Measurements from ENCODE around the gene CNTROB. TPM values are rescaled to one million over a fixed set of nuclear protein-coding genes. Genes with fewer than 3 reads are reported as not detected.

The CNTROB gene
- total RNA-seq, 3 donors from 2014 or later, result 23.7 to 34.5 (median 31.4) TPM

- H3K36me3 ChIP-seq (ENCODE audit: low read depth), result no peaks in the 10 kb centered on the region
- peak; percentile 95 to 98 (median 97) for DNase-seq
- TF ChIP-seq, protein P1, sequence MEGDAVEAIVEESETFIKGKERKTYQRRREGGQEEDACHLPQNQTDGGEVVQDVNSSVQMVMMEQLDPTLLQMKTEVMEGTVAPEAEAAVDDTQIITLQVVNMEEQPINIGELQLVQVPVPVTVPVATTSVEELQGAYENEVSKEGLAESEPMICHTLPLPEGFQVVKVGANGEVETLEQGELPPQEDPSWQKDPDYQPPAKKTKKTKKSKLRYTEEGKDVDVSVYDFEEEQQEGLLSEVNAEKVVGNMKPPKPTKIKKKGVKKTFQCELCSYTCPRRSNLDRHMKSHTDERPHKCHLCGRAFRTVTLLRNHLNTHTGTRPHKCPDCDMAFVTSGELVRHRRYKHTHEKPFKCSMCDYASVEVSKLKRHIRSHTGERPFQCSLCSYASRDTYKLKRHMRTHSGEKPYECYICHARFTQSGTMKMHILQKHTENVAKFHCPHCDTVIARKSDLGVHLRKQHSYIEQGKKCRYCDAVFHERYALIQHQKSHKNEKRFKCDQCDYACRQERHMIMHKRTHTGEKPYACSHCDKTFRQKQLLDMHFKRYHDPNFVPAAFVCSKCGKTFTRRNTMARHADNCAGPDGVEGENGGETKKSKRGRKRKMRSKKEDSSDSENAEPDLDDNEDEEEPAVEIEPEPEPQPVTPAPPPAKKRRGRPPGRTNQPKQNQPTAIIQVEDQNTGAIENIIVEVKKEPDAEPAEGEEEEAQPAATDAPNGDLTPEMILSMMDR (IDR thresholded peaks at IDR 0.05), result peak; percentile 30
- H3K4me3 ChIP-seq, result no peak overlapping the region
- ATAC-seq, result peak; percentile 61
- intact Hi-C loops (cut with DNase I, micrococcal nuclease), result no loop called here
- H3K9me3 ChIP-seq, result no peaks in the 10 kb centered on the region
- peaks cover 35% of the 10 kb centered on the region for H3K4me1 ChIP-seq (ENCODE audit: low read depth)
These were observed 42.6 kb upstream of the CNTROB start for GRCh38 chr17:7889166-7889955.

GRCh38 chr17:7893187-7893880, 38.7 kb upstream of the CNTROB start:
- Histone ChIP-seq H3K36me3 (ENCODE audit: low read depth) (peaks cover 3% of the 10 kb centered on the region), H3K4me3 (no peak overlapping the region), H3K4me1 (ENCODE audit: low read depth) (peaks cover 17% of the 10 kb centered on the region), H3K9me3 (no peaks in the 10 kb centered on the region)
- DNase-seq (no peak), ATAC-seq (no peak)
- intact Hi-C loops (cut with DNase I, micrococcal nuclease), result no loop called here
- TF ChIP-seq, protein P1 (IDR thresholded peaks at IDR 0.05), result no peak

DNA sequence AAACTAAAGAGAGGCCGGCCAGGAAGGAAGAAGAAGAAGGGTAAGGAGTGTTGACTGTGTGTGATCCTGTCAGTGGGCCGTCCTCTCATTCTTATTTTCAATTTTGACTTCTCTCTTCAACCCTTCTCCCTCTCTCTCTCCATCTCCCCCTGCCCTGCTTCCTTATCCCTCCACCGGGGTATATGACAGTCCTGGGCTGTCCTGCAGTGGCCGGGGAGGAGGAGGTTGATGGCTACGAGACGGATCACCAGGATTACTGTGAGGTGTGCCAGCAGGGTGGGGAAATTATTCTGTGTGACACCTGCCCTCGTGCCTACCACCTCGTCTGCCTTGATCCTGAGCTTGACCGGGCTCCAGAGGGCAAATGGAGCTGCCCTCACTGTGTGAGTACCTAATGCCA, 37.8 kb upstream of the CNTROB start:
- peaks cover 8% of the 10 kb centered on the region for H3K4me1 ChIP-seq (ENCODE audit: low read depth)
- DNase-seq (no peak), ATAC-seq (no peak)
- no peak overlapping the region for H3K4me3 ChIP-seq
- H3K36me3 ChIP-seq (ENCODE audit: low read depth), result peaks cover 3% of the 10 kb centered on the region
- intact Hi-C loops (cut with DNase I, micrococcal nuclease), result no loop called here
- TF ChIP-seq, protein P1 (IDR thresholded peaks at IDR 0.05), result no peak
- H3K9me3 ChIP-seq, result no peaks in the 10 kb centered on the region

DNA sequence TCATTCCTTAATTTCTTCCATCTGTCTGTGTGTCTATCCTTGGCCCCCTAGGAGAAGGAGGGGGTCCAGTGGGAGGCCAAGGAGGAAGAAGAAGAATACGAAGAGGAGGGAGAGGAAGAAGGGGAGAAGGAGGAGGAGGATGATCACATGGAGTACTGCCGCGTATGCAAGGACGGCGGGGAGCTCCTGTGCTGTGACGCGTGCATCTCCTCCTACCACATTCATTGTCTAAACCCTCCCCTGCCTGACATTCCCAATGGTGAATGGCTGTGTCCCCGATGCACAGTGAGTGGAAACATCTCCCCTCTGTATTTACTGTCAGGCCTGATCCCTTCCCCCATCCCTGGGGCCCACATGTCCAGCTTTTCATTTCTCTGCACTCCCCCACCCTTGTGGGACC, 37.1 kb upstream of the CNTROB start:
- ATAC-seq, result no peak
- DNase-seq, result no peak

DNA sequence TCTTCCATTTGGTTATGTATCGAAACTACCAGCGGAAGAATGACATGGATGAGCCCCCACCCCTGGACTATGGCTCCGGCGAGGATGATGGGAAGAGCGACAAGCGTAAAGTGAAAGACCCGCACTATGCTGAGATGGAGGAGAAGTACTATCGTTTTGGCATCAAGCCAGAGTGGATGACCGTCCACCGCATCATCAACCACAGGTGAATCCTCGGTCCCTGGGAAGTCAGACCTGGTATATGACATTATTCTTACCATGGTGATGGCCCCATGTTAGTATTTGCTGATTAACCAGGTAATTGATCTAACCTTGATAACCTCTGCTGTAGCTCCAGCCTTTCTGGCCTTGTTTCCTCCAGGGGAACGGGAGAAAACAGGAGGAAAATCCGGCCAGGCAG, 34.9 kb upstream of the CNTROB start:
- no peak for DNase-seq
- no peak for ATAC-seq
- no peaks in the 10 kb centered on the region for H3K4me1 ChIP-seq (ENCODE audit: low read depth)
- H3K36me3 ChIP-seq (ENCODE audit: low read depth), result peaks cover 3% of the 10 kb centered on the region
- TF ChIP-seq, protein P1 (IDR thresholded peaks at IDR 0.05), result no peak
- H3K9me3 ChIP-seq, result no peaks in the 10 kb centered on the region
- H3K4me3 ChIP-seq, result no peak overlapping the region
- intact Hi-C loops (cut with DNase I, micrococcal nuclease), result loop anchor here in 1 of 2 donors (5.0 kb wide), 1 partner anchor 35 kb away; no protein-coding TSS in a partner anchor

More for the DNA sequence above, 37.1 kb upstream of the CNTROB start:
- Histone ChIP-seq H3K4me3 (no peak overlapping the region), H3K36me3 (ENCODE audit: low read depth) (peaks cover 3% of the 10 kb centered on the region), H3K4me1 (ENCODE audit: low read depth) (peaks cover 2% of the 10 kb centered on the region), H3K9me3 (no peaks in the 10 kb centered on the region)
- TF ChIP-seq, protein P1 (IDR thresholded peaks at IDR 0.05), result no peak
- intact Hi-C loops (cut with DNase I, micrococcal nuclease), result loop anchor here in 1 of 2 donors (5.0 kb wide), 1 partner anchor 33 kb away; no protein-coding TSS in a partner anchor

Data from mucosa of descending colon (tissue), 3 donors.